GM12878 (cell line): ENCODE measurements around the gene IFIH1. TPM values are rescaled to one million over a fixed set of nuclear protein-coding genes. Genes with fewer than 3 reads are reported as not detected.

Source experiments
- ATAC-seq: fragments of 200-7000 bp; cut with Tn5 transposase; 3 replicates; pipeline ENCODE4 v1.9.1; 2020; ENCODE audit warnings: mild to moderate bottlenecking, moderate library complexity
- BruUV-seq: library from RNA; stranded (reverse); fragments of 400-500 nt; replicated peaks from 2 replicates; lab custom pipeline; 2021; lab: Mats Ljungman, UMichigan
- CTCF ChIA-PET: fragments of 300-600 bp; sonication (Branson Sonifier 250); formaldehyde crosslinking; extraction: SDS; loops from one replicate; lab custom pipeline; 2021; ENCODE audit warnings: inconsistent platforms; lab: Yijun Ruan, JAX
- POLR2A ChIA-PET: fragments of 350-600 bp; formaldehyde crosslinking; extraction: SDS; loops from one replicate; lab custom pipeline; 2021; ENCODE audit warnings: inconsistent platforms; lab: Charles Lee
- RAD21 ChIA-PET: fragments of 300-600 bp; sonication (Branson Sonifier 250); formaldehyde crosslinking; loops from one replicate; lab custom pipeline; 2023; ENCODE audit warnings: antibody characterized with exemption; ENCODE audit not compliant: unreplicated experiment; lab: Charles Lee
- SMC1A ChIA-PET: fragments of 300-600 bp; sonication (Branson Sonifier 250); formaldehyde crosslinking; loops from one replicate; lab custom pipeline; 2023; ENCODE audit not compliant: unreplicated experiment, uncharacterized antibody; lab: Charles Lee
- DNase-seq: peaks from one replicate; pipeline ENCODE4 v3.0.0-alpha.2; 2011; ENCODE audit warnings: low read depth, low spot score
- FAIRE-seq: peaks from 3 replicates; lab custom pipeline; 2011; peaks lifted over from hg19 to GRCh38; lab: Jason Lieb, UNC
- H2AFZ ChIP-seq: 2 replicates; pipeline ENCODE4 v1.6.0; 2011; ENCODE audit warnings: low read depth, low read length, control low read depth; ENCODE audit not compliant: control insufficient read depth
- H3K27ac ChIP-seq: 2 replicates; pipeline ENCODE4 v1.5.1; 2011; ENCODE audit warnings: control low read depth; ENCODE audit not compliant: control insufficient read depth, insufficient read depth
- H3K27me3 ChIP-seq, 2 experiments: replicated peaks in 1 of 2; 2 replicates each; pipeline versions ENCODE4 v1.6.0 to v1.6.1; 2011; ENCODE audit warnings: low read length in 1 of 2; ENCODE audit not compliant: control insufficient read depth in 2 of 2, insufficient read depth in 2 of 2
- H3K36me3 ChIP-seq, 2 experiments: 2 replicates each; pipeline ENCODE4 v1.5.1; 2011; ENCODE audit warnings: low read length in 1 of 2; ENCODE audit not compliant: control insufficient read depth in 2 of 2, insufficient read depth in 2 of 2
- H3K4me1 ChIP-seq: 2 replicates; pipeline ENCODE4 v1.6.1; 2011; ENCODE audit warnings: mild to moderate bottlenecking, low read length, moderate library complexity, mixed read lengths; ENCODE audit not compliant: control insufficient read depth, insufficient read depth
- H3K4me2 ChIP-seq: 2 replicates; pipeline ENCODE4 v1.6.0; 2011; ENCODE audit warnings: control low read depth; ENCODE audit not compliant: control insufficient read depth, insufficient read depth
- H3K4me3 ChIP-seq: fragments of 200-600 bp; sonication (generic); 2 replicates; pipeline ENCODE4 v1.5.1; 2016
- H3K79me2 ChIP-seq: 2 replicates; pipeline ENCODE4 v1.6.0; 2011; ENCODE audit warnings: low read length; ENCODE audit not compliant: control insufficient read depth, insufficient read depth
- H3K9ac ChIP-seq: 2 replicates; pipeline ENCODE4 v1.8.0; 2011; ENCODE audit warnings: low read length, control low read depth, mixed read lengths; ENCODE audit not compliant: control insufficient read depth, insufficient read depth
- H3K9me3 ChIP-seq: replicated peaks from 3 replicates; pipeline ENCODE4 v1.5.1; 2011; ENCODE audit warnings: mild to moderate bottlenecking, low read length; ENCODE audit not compliant: control insufficient read depth, insufficient read depth
- H4K20me1 ChIP-seq: 2 replicates; pipeline ENCODE4 v1.6.0; 2011; ENCODE audit not compliant: control insufficient read depth, insufficient read depth
- CHD2 ChIP-seq: IDR thresholded peaks from 2 replicates; pipeline ENCODE4 v1.6.1; 2011; ENCODE audit warnings: low read depth, low read length, improper control_type of control experiment, borderline replicate concordance
- CREM ChIP-seq: IDR thresholded peaks from 2 replicates; pipeline ENCODE4 v1.6.1; 2014; ENCODE audit warnings: antibody characterized with exemption, low read depth
- CTCF ChIP-seq, 3 experiments: IDR thresholded peaks in 2 of 3; conservative IDR thresholded peaks in 1 of 3; 2 replicates each; pipeline ENCODE4 v1.5.1; 2011; ENCODE audit warnings: low read depth in 3 of 3, low read length in 3 of 3, mild to moderate bottlenecking in 3 of 3, control low read depth in 2 of 3, moderate library complexity in 2 of 3, inconsistent platforms in 1 of 3, mixed read lengths in 1 of 3; ENCODE audit not compliant: control insufficient read depth in 2 of 3, insufficient read depth in 1 of 3; ENCODE audit errors: extremely low read depth in 1 of 3
- E2F4 ChIP-seq: IDR thresholded peaks from 2 replicates; pipeline ENCODE4 v1.6.1; 2012; ENCODE audit warnings: low read depth, low read length, improper control_type of control experiment
- MLLT1 ChIP-seq: fragments of 450-650 bp; IDR thresholded peaks from 2 replicates; pipeline ENCODE4 v1.6.1; 2016; ENCODE audit warnings: mild to moderate bottlenecking
- RAD21 ChIP-seq: IDR thresholded peaks from 2 replicates; pipeline ENCODE4 v1.6.1; 2011; ENCODE audit warnings: mild to moderate bottlenecking, low read depth, low read length, moderate library complexity; ENCODE audit not compliant: insufficient read depth
- ZBTB40 ChIP-seq: fragments of 450-650 bp; IDR thresholded peaks from 2 replicates; pipeline ENCODE4 v1.6.1; 2016; ENCODE audit warnings: mild to moderate bottlenecking, moderate library complexity, borderline replicate concordance
- ZZZ3 ChIP-seq: IDR thresholded peaks from 2 replicates; pipeline ENCODE4 v1.6.1; 2011; ENCODE audit warnings: low read depth; ENCODE audit not compliant: control insufficient read depth, insufficient read length
- WGBS: methylation state at CpG from one replicate; pipeline ENCODE4 v1.1.6; 2016; ENCODE audit warnings: low lambda C conversion rate; ENCODE audit not compliant: insufficient replicate concordance, insufficient coverage; ENCODE audit errors: missing lambda C conversion rate; 5-methylcytosine and 5-hydroxymethylcytosine counted together
- in situ Hi-C: fragments of 300-500 bp; cut with MboI; formaldehyde crosslinking; loops from 9 replicates; pipeline ENCODE4 v1.14.3; 2018; ENCODE audit warnings: mixed read lengths
- intact Hi-C: fragments of 100-400 bp; cut with micrococcal nuclease; formaldehyde crosslinking; loops from one replicate; pipeline ENCODE4 v1.14.2; 2022; ENCODE audit not compliant: unreplicated experiment
- polyA plus RNA-seq, 11 experiments: library from polyadenylated mRNA; depleted of rRNA in 4 of 11; unstranded in 6 of 11; stranded (reverse) in 5 of 11; fragments of >200 nt; fragmentation: Nextera tagmentation in 4 of 11; fragmentation: Illumina TruSeq in 1 of 11; extraction: Ambion mirVana in 4 of 11; extraction: Trizol in 1 of 11; gene quantifications; 1 replicate in 1 of 11; 2 replicates in 10 of 11; pipeline versions ENCODE4 v1.2.1 to v1.2.3, GENCODE V29; 2011 to 2016; ENCODE audit warnings: inconsistent platforms in 2 of 11, missing spikeins in 2 of 11, low read depth in 1 of 11
- total RNA-seq, 4 experiments: library from RNA; depleted of rRNA in 3 of 4; stranded (reverse); fragments of >200 nt in 3 of 4; fragmentation: Illumina TruSeq in 1 of 4; extraction: Trizol in 1 of 4; gene quantifications; 2 replicates each; pipeline versions ENCODE4 v1.2.1 to v1.2.3, GENCODE V29; 2013 to 2021

Gene IFIH1
- total and polyA plus RNA-seq, 10 of the 15 experiments (the other 5 are each of a cell fraction or from before 2014, with no cell fraction given), result 12.5 to 40.9 (median 28.8) TPM

- ATAC-seq (peak; percentile 40), DNase-seq (no peak)
Measured at GRCh38 chr2:162327134-162327769, 8.8 kb upstream of the IFIH1 start.

More at GRCh38 chr2:162327134-162327769, 8.8 kb upstream of the IFIH1 start:
- Histone ChIP-seq H4K20me1 (no peaks in the 10 kb centered on the region), H3K79me2 (peaks cover 6% of the 10 kb centered on the region), H3K27me3 (no peaks in the 10 kb centered on the region), H3K27ac (no peak overlapping the region), H3K4me2 (no peak overlapping the region), H3K9me3 (peaks cover 2% of the 10 kb centered on the region; the same call in 2 of the 3 replicates), H3K4me3 (no peak overlapping the region), H3K4me1 (no peaks in the 10 kb centered on the region), H3K36me3 (no peaks in the 10 kb centered on the region; a peak in 1 of 4 replicates), H2AFZ (no peak overlapping the region), H3K9ac (no peak overlapping the region)
- SMC1A ChIA-PET, result interaction anchor here (0.5 to 1.2 kb wide), 3 partner anchors 8 to 29 kb away, joined by 3 to 4 read pairs (median 3); no protein-coding TSS in a partner anchor
- no peak for FAIRE-seq
- no peak for TF ChIP-seq CREM
- TF ChIP-seq MLLT1, result no peak
- no peak for TF ChIP-seq E2F4
- peak; percentile 30 to 64 (median 48) for TF ChIP-seq CTCF (IDR thresholded peaks at IDR 0.05 in 2 of 3, conservative IDR thresholded peaks at IDR 0.05 in 1 of 3; ENCODE audit: control insufficient read depth in 2 of 3, extremely low read depth in 1 of 3, insufficient read depth in 1 of 3, low read depth in 3 of 3, low read length in 3 of 3)
- TF ChIP-seq CHD2, result no peak
- TF ChIP-seq RAD21, result 0 out of 2 replicates have a peak, but pooled peaks have one; percentile 13
- no peak for TF ChIP-seq ZBTB40
- TF ChIP-seq ZZZ3, result no peak
- WGBS, result 44% methylated on average over 5 of the region's 5 CpGs
- POLR2A ChIA-PET, result interaction anchor here (0.7 to 2.0 kb wide), 3 partner anchors 8 to 223 kb away, joined by 5 to 9 read pairs (median 6); partner anchors contain the start of gene IFIH1
- CTCF ChIA-PET, result interaction anchor here (1.0 to 3.0 kb wide), 6 partner anchors 8 to 29 kb away, joined by 3 to 17 read pairs (median 4); no protein-coding TSS in a partner anchor
- intact Hi-C loops, result no loop called here
- in situ Hi-C loops, result no loop called here
- RAD21 ChIA-PET, result no interaction called here
- no TSS peak for BruUV-seq
